Gastrocnemius medialis (tissue), 4 donors: ENCODE results near the gene GLI3.

Source experiments
- CTCF ChIP-seq, 5 experiments: fragments of 450-650 bp in 3 of 5; fragments of 200-600 bp in 2 of 5; sonication (generic) in 2 of 5; IDR thresholded peaks in 4 of 5; conservative IDR thresholded peaks in 1 of 5; 1 replicate in 4 of 5; 2 replicates in 1 of 5; pipeline ENCODE4 v1.5.1; 2016 to 2019; ENCODE audit warnings: antibody characterized with exemption in 5 of 5, mild to moderate bottlenecking in 3 of 5, moderate library complexity in 3 of 5
- POLR2A ChIP-seq, 2 donors: fragments of 450-650 bp; IDR thresholded peaks; one replicate each; pipeline ENCODE4 v1.6.1; 2017; ENCODE audit warnings: antibody characterized with exemption in 2 of 2, mild to moderate bottlenecking in 2 of 2, moderate library complexity in 2 of 2

- TF ChIP-seq POLR2A (IDR thresholded peaks at IDR 0.05) (no peak), CTCF (IDR thresholded peaks at IDR 0.05 in 4 of 5, conservative IDR thresholded peaks at IDR 0.05 in 1 of 5) (no peak)
Observed at GRCh38 chr7:42049761-42050160, 187.2 kb downstream of the GLI3 start.
